Ishikawa (cell line): ENCODE results near the gene ERG.

Experiments used
- CEBPB ChIP-seq: IDR thresholded peaks from 2 replicates; pipeline ENCODE4 v1.6.1; 2012
- CREB1 ChIP-seq: IDR thresholded peaks from 2 replicates; pipeline ENCODE4 v1.6.1; 2012; ENCODE audit warnings: low read depth
- EGR1 ChIP-seq: IDR thresholded peaks from 2 replicates; pipeline ENCODE4 v1.6.1; 2012
- EP300 ChIP-seq: IDR thresholded peaks from 2 replicates; pipeline ENCODE4 v1.6.1; 2012; ENCODE audit warnings: borderline replicate concordance
- FOXM1 ChIP-seq: IDR thresholded peaks from 2 replicates; pipeline ENCODE4 v1.6.1; 2012; ENCODE audit warnings: low read depth, borderline replicate concordance
- NFIC ChIP-seq: IDR thresholded peaks from 2 replicates; pipeline ENCODE4 v1.6.1; 2012
- RAD21 ChIP-seq: IDR thresholded peaks from 2 replicates; pipeline ENCODE4 v1.6.1; 2012; ENCODE audit warnings: low read depth
- TAF1 ChIP-seq: IDR thresholded peaks from 2 replicates; pipeline ENCODE4 v1.6.1; 2012; ENCODE audit warnings: low read depth, mild to moderate bottlenecking
- TCF12 ChIP-seq: IDR thresholded peaks from 2 replicates; pipeline ENCODE4 v1.6.1; 2012; ENCODE audit warnings: low read depth
- TEAD4 ChIP-seq: IDR thresholded peaks from 2 replicates; pipeline ENCODE4 v1.6.1; 2012
- YY1 ChIP-seq: IDR thresholded peaks from 2 replicates; pipeline ENCODE4 v1.6.1; 2012; ENCODE audit warnings: low read depth
- ZBTB7A ChIP-seq: IDR thresholded peaks from 2 replicates; pipeline ENCODE4 v1.6.1; 2012; ENCODE audit warnings: low read depth
- TF ChIP-seq, protein P1 (sequence below): IDR thresholded peaks from 2 replicates; pipeline ENCODE4 v1.6.1; 2012
- TF ChIP-seq, protein P2 (sequence below): IDR thresholded peaks from 2 replicates; pipeline ENCODE4 v1.6.1; 2012; ENCODE audit warnings: low read depth, mild to moderate bottlenecking
- TF ChIP-seq, protein P3 (sequence below): IDR thresholded peaks from 2 replicates; pipeline ENCODE4 v1.6.1; 2012

ERG gene

DNA sequence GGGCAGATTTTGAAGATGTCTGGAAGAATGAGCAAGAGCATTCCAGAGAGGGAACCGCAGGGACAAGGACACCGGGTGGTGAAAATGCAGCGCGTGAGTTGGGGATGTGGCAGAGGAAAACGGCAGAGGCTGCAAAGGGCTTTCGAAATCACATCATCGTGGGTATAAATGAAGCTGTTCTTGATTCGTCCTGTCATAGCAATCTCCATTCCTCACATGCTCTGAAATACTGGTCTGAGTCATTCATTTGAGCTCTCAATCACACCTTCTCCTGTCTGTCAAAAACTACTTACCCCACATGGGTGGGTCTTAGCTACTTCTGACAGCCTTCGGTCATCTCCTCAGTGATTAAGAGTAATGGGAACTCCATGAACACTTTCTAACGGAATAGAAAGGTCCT, 81.5 kb downstream of the ERG start:
- TF ChIP-seq, protein P1, sequence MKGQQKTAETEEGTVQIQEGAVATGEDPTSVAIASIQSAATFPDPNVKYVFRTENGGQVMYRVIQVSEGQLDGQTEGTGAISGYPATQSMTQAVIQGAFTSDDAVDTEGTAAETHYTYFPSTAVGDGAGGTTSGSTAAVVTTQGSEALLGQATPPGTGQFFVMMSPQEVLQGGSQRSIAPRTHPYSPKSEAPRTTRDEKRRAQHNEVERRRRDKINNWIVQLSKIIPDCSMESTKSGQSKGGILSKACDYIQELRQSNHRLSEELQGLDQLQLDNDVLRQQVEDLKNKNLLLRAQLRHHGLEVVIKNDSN: no peak
- TF ChIP-seq CREB1: no peak
- no peak for TF ChIP-seq RAD21
- TF ChIP-seq CEBPB: no peak
- TF ChIP-seq TEAD4: no peak

DNA sequence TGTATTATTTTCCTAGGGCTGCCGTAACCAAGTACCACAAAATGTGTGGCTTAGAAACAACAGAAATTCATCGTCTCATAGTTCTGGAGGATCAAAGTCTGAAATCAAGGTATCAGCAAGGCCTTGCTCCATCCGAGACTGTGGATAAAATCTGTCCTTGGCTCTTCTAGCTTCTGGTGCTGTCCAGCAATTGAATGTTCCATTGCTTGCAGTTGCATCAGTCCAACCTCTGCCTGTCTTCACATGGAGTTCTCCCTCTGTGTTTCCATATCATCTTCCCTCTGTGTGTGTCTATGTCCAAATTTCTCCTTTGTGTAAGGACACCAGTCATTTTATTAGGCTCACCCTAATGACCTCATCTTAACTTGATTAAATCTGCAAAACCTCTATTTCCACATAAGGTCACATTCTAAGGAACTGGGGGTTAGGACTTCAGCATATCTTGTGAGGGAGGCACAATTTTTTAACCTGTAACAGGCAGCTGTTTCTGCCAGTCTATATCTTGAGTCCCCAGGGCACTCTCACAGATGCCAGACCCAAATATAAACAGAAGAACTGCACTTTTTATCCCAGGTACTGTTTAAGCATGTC, 84.2 kb downstream of the ERG start:
- TF ChIP-seq, protein P2, sequence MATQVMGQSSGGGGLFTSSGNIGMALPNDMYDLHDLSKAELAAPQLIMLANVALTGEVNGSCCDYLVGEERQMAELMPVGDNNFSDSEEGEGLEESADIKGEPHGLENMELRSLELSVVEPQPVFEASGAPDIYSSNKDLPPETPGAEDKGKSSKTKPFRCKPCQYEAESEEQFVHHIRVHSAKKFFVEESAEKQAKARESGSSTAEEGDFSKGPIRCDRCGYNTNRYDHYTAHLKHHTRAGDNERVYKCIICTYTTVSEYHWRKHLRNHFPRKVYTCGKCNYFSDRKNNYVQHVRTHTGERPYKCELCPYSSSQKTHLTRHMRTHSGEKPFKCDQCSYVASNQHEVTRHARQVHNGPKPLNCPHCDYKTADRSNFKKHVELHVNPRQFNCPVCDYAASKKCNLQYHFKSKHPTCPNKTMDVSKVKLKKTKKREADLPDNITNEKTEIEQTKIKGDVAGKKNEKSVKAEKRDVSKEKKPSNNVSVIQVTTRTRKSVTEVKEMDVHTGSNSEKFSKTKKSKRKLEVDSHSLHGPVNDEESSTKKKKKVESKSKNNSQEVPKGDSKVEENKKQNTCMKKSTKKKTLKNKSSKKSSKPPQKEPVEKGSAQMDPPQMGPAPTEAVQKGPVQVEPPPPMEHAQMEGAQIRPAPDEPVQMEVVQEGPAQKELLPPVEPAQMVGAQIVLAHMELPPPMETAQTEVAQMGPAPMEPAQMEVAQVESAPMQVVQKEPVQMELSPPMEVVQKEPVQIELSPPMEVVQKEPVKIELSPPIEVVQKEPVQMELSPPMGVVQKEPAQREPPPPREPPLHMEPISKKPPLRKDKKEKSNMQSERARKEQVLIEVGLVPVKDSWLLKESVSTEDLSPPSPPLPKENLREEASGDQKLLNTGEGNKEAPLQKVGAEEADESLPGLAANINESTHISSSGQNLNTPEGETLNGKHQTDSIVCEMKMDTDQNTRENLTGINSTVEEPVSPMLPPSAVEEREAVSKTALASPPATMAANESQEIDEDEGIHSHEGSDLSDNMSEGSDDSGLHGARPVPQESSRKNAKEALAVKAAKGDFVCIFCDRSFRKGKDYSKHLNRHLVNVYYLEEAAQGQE: peak; percentile 60; the same call in 1 of the 2 replicates
- no peak for TF ChIP-seq RAD21

DNA sequence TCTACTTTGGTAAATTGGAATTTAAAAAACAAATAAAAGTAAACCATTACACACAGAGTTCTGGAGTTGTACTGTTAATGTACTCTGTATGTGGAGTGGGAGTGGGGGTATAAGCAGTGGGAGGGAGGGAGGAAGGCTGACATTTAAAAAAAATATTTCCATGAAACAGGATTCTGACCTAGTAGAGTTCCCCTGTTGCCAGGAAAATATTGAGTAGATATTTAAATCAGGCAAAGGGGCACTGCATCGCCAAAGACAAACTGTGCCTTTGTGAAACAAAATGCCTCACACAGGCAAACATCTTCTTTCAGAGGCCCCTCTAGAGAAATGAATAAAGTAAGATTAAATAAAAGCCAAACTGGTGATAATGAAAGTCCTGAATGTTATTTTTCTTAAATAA, 87.8 kb downstream of the ERG start:
- TF ChIP-seq ZBTB7A: no peak
- TF ChIP-seq RAD21: no peak
- TF ChIP-seq EP300: no peak
- no peak for TF ChIP-seq EGR1
- TF ChIP-seq FOXM1: no peak
- TF ChIP-seq YY1: no peak
- TF ChIP-seq, protein P2: no peak
- TF ChIP-seq TEAD4: no peak
- TF ChIP-seq, protein P3, sequence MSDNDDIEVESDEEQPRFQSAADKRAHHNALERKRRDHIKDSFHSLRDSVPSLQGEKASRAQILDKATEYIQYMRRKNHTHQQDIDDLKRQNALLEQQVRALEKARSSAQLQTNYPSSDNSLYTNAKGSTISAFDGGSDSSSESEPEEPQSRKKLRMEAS: no peak
- TF ChIP-seq TCF12: no peak
- no peak for TF ChIP-seq CEBPB
- TF ChIP-seq NFIC: no peak
- no peak for TF ChIP-seq TAF1
- TF ChIP-seq, protein P1: no peak
- no peak for TF ChIP-seq CREB1

DNA sequence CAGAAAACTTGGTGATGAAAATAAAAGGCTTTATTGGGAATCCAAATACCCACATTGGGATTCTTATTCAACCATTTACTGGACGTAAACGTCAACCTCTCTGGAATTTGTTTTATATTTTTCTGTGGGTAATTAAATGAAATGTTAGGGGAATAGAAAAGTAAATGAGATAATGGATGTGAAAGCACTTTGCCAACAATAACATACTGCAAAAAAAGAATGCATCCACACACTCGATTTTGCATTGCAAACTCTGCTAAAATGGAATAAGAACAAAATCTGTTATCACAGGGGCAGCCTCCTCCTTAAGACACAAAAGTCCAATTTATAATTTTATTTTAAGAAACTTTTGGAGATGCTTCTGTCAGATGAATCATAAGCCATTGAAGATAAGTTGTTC, 88.4 kb downstream of the ERG start:
- TF ChIP-seq, protein P1: no peak
- TF ChIP-seq FOXM1: no peak
- no peak for TF ChIP-seq CREB1

DNA sequence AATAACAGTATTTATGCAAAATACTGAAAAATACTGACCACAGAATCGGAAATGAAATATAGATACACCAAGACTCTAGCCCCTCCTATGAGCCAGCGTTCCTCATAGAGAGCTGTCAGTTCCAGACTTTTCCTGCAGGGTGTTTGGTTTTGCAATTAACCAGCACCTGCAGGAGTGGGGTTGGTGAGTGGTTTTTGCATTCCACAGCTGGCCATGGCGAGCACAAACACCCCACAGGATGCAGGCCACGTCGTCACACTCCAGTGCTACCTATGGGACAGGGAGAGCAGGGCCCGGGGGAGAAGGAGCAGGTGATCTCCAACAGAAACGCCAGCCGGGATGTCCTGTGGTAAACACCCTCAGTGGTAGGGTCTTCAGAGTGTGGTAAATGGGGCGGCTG, 94.1 kb downstream of the ERG start:
- TF ChIP-seq RAD21 (no peak), YY1 (no peak), EGR1 (no peak), CEBPB (no peak), CREB1 (no peak), FOXM1 (no peak), TCF12 (no peak), TAF1 (no peak), TEAD4 (no peak), EP300 (no peak), NFIC (no peak), ZBTB7A (no peak)
- TF ChIP-seq, protein P1: no peak
- TF ChIP-seq, protein P3: no peak
- TF ChIP-seq, protein P2: no peak
